AG08396 (cell line): Measurements from ENCODE around the gene SRRM4.

Source experiments
- DNase-seq: peaks from one replicate; pipeline ENCODE4 v3.0.0; 2012; ENCODE audit warnings: low spot score, mixed read lengths

The SRRM4 gene

GRCh38 chr12:119118625-119119024, 137.3 kb downstream of the SRRM4 start:
- no peak for DNase-seq

- DNase-seq = no peak
Observed at GRCh38 chr12:119122047-119122446, 140.7 kb downstream of the SRRM4 start.

GRCh38 chr12:119122751-119123150, 141.4 kb downstream of the SRRM4 start:
- DNase-seq = no peak

- DNase-seq = no peak
Observed at GRCh38 chr12:119128527-119128926, 147.2 kb downstream of the SRRM4 start.

- no peak for DNase-seq
Observed at GRCh38 chr12:119129827-119130434, 148.6 kb downstream of the SRRM4 start.

GRCh38 chr12:119130523-119130922, 149.2 kb downstream of the SRRM4 start:
- no peak for DNase-seq

- DNase-seq = no peak
Observed at GRCh38 chr12:119134284-119135072, 153.1 kb downstream of the SRRM4 start.

GRCh38 chr12:119136811-119137410, 155.6 kb downstream of the SRRM4 start:
- no peak for DNase-seq

- DNase-seq = no peak
Observed at GRCh38 chr12:119139448-119139847, 158.1 kb downstream of the SRRM4 start.

- no peak for DNase-seq
Observed at GRCh38 chr12:119145367-119145766, 164.0 kb downstream of the SRRM4 start.

GRCh38 chr12:119147847-119148448, 166.6 kb downstream of the SRRM4 start:
- no peak for DNase-seq

GRCh38 chr12:119149270-119149669, 167.9 kb downstream of the SRRM4 start:
- DNase-seq = no peak

GRCh38 chr12:119151445-119152026, 170.2 kb downstream of the SRRM4 start:
- no peak for DNase-seq

GRCh38 chr12:119153477-119154434, 172.4 kb downstream of the SRRM4 start:
- DNase-seq = peak; percentile 45

GRCh38 chr12:119154435-119154818, 173.1 kb downstream of the SRRM4 start:
- DNase-seq = no peak

- DNase-seq = no peak
Observed at GRCh38 chr12:119156401-119157044, 175.2 kb downstream of the SRRM4 start.

- no peak for DNase-seq
Observed at GRCh38 chr12:119157528-119157927, 176.2 kb downstream of the SRRM4 start.

- no peak for DNase-seq
Observed at GRCh38 chr12:119157978-119158377, 176.6 kb downstream of the SRRM4 start.

- DNase-seq = no peak
Observed at GRCh38 chr12:119158402-119158801, 177.1 kb downstream of the SRRM4 start.

- DNase-seq = no peak
Observed at GRCh38 chr12:119159844-119160243, 178.5 kb downstream of the SRRM4 start.

- no peak for DNase-seq
Observed at GRCh38 chr12:119167902-119168301, 186.6 kb downstream of the SRRM4 start.
